MCF 10A (cell line): Measurements from ENCODE around the gene MARCHF2. TPM values are rescaled to one million over a fixed set of nuclear protein-coding genes. Genes with fewer than 3 reads are reported as not detected.

Source experiments
- BruUV-seq: library from RNA; stranded (reverse); fragments of 400-500 nt; replicated peaks from 2 replicates; lab custom pipeline; 2021; lab: Mats Ljungman, UMichigan
- CTCF ChIA-PET: fragments of 300-600 bp; sonication (Branson Sonifier 250); formaldehyde crosslinking; extraction: SDS; loops from one replicate; lab custom pipeline; 2021; ENCODE audit warnings: antibody characterized with exemption, inconsistent platforms; lab: Yijun Ruan, JAX
- POLR2A ChIA-PET: fragments of 300-600, 350-650 bp; sonication (Branson Sonifier 250); formaldehyde crosslinking; extraction: SDS; loops from one replicate; lab custom pipeline; 2020; ENCODE audit warnings: antibody characterized with exemption, inconsistent platforms; lab: Yijun Ruan, JAX
- DNase-seq: peaks from one replicate; pipeline ENCODE4 v3.0.0-alpha.2; 2018; ENCODE audit not compliant: unreplicated experiment
- H3K27ac Mint-ChIP-seq: one replicate; pipeline ENCODE4 v1.8.0; 2022; ENCODE audit warnings: mild to moderate bottlenecking, low read depth, mixed read lengths; ENCODE audit not compliant: unreplicated experiment
- H3K27me3 Mint-ChIP-seq: one replicate; pipeline ENCODE4 v1.8.0; 2022; ENCODE audit warnings: mixed read lengths; ENCODE audit not compliant: insufficient read depth, unreplicated experiment
- H3K36me3 Mint-ChIP-seq: one replicate; pipeline ENCODE4 v1.8.0; 2022; ENCODE audit warnings: mild to moderate bottlenecking, moderate library complexity, mixed read lengths; ENCODE audit not compliant: insufficient read depth, unreplicated experiment
- H3K4me1 Mint-ChIP-seq: one replicate; pipeline ENCODE4 v1.8.0; 2022; ENCODE audit warnings: mixed read lengths; ENCODE audit not compliant: insufficient read depth, unreplicated experiment
- H3K4me3 Mint-ChIP-seq: one replicate; pipeline ENCODE4 v1.8.0; 2022; ENCODE audit warnings: mild to moderate bottlenecking, moderate library complexity, mixed read lengths; ENCODE audit not compliant: unreplicated experiment
- H3K9me3 Mint-ChIP-seq: one replicate; pipeline ENCODE4 v1.8.0; 2022; ENCODE audit warnings: mixed read lengths; ENCODE audit not compliant: unreplicated experiment
- CTCF ChIP-seq: fragments of 200-600 bp; IDR thresholded peaks from one replicate; pipeline ENCODE4 v1.8.0; 2022; ENCODE audit warnings: antibody characterized with exemption, mild to moderate bottlenecking; ENCODE audit not compliant: unreplicated experiment
- intact Hi-C: fragments of 100-400 bp; cut with micrococcal nuclease; formaldehyde crosslinking; loops from 2 replicates; pipeline ENCODE4 v1.14.1; 2022
- total RNA-seq: library from RNA; stranded (reverse); gene quantifications from 2 replicates; pipeline ENCODE4 v1.2.3, GENCODE V29; 2022

Gene MARCHF2
- total RNA-seq, 1 experiment from 2014 or later, result 8.3 TPM

GRCh38 chr19:8392017-8392591, 21.0 kb upstream of the MARCHF2 start:
- no peak overlapping the region for H3K4me3 Mint-ChIP-seq
- intact Hi-C loops, result no loop called here
- no peaks in the 10 kb centered on the region for H3K9me3 Mint-ChIP-seq
- POLR2A ChIA-PET, result interaction anchor here (0.6 to 1.3 kb wide), 3 partner anchors 28 to 1043 kb away, joined by 3 read pairs; partner anchors contain the start of genes ANGPTL4 and ZNF266
- peaks cover 22% of the 10 kb centered on the region for H3K36me3 Mint-ChIP-seq
- CTCF ChIA-PET, result interaction anchor here (0.6 to 7.0 kb wide), 5 partner anchors 14 to 1517 kb away, joined by 3 to 72 read pairs (median 5); partner anchors contain the start of gene MARCHF2
- no peak overlapping the region for H3K27ac Mint-ChIP-seq
- no peak for DNase-seq
- BruUV-seq, result no TSS peak
- no peak for TF ChIP-seq CTCF
- peaks cover 25% of the 10 kb centered on the region for H3K4me1 Mint-ChIP-seq
- H3K27me3 Mint-ChIP-seq, result no peaks in the 10 kb centered on the region

GRCh38 chr19:8393192-8393870, 19.8 kb upstream of the MARCHF2 start:
- Mint-ChIP-seq H3K4me3 (no peak overlapping the region), H3K27ac (peak overlapping the region; percentile 83), H3K36me3 (peaks cover 22% of the 10 kb centered on the region), H3K9me3 (no peaks in the 10 kb centered on the region), H3K4me1 (peaks cover 30% of the 10 kb centered on the region), H3K27me3 (no peaks in the 10 kb centered on the region)
- CTCF ChIA-PET, result interaction anchor here (0.6 to 7.0 kb wide), 6 partner anchors 34 to 1434 kb away, joined by 3 to 72 read pairs (median 3); partner anchors contain the start of gene UBL5
- intact Hi-C loops, result no loop called here
- BruUV-seq, result no TSS peak
- no peak for TF ChIP-seq CTCF
- DNase-seq, result no peak
- POLR2A ChIA-PET, result interaction anchor here (0.9 to 1.9 kb wide), 2 partner anchors 38 to 51 kb away, joined by 3 to 6 read pairs; no protein-coding TSS in a partner anchor

- H3K4me1 Mint-ChIP-seq, result peaks cover 30% of the 10 kb centered on the region
- peak overlapping the region; percentile 83 for H3K27ac Mint-ChIP-seq
- H3K9me3 Mint-ChIP-seq, result no peaks in the 10 kb centered on the region
- TF ChIP-seq CTCF, result no peak
- H3K27me3 Mint-ChIP-seq, result no peaks in the 10 kb centered on the region
- intact Hi-C loops, result no loop called here
- peaks cover 22% of the 10 kb centered on the region for H3K36me3 Mint-ChIP-seq
- POLR2A ChIA-PET, result interaction anchor here (0.7 to 1.9 kb wide), 4 partner anchors 32 to 90 kb away, joined by 3 to 7 read pairs (median 4); no protein-coding TSS in a partner anchor
- DNase-seq, result no peak
- CTCF ChIA-PET, result interaction anchor here (0.6 to 7.0 kb wide), 5 partner anchors 34 to 125 kb away, joined by 3 to 72 read pairs (median 3); no protein-coding TSS in a partner anchor
- no peak overlapping the region for H3K4me3 Mint-ChIP-seq
- BruUV-seq, result no TSS peak
These were observed 19.2 kb upstream of the MARCHF2 start for GRCh38 chr19:8393871-8394250.

GRCh38 chr19:8395621-8396082, 17.5 kb upstream of the MARCHF2 start:
- BruUV-seq, result no TSS peak
- DNase-seq, result no peak
- no peak overlapping the region for H3K4me3 Mint-ChIP-seq
- H3K9me3 Mint-ChIP-seq, result no peaks in the 10 kb centered on the region
- H3K27me3 Mint-ChIP-seq, result no peaks in the 10 kb centered on the region
- H3K4me1 Mint-ChIP-seq, result peaks cover 30% of the 10 kb centered on the region
- ChIA-PET POLR2A (interaction anchor here (1.0 kb wide), 1 partner anchor 41 kb away, joined by 6 read pairs; no protein-coding TSS in a partner anchor), CTCF (interaction anchor here (0.6 to 7.0 kb wide), 6 partner anchors 41 to 187 kb away, joined by 3 to 72 read pairs (median 4); no protein-coding TSS in a partner anchor)
- no peak for TF ChIP-seq CTCF
- intact Hi-C loops, result loop anchor here (1.0 kb wide), 1 partner anchor 40 kb away; no protein-coding TSS in a partner anchor
- H3K27ac Mint-ChIP-seq, result peak overlapping the region; percentile 83
- peaks cover 13% of the 10 kb centered on the region for H3K36me3 Mint-ChIP-seq
